Activated T-cell treated with anti-CD3 and anti-CD28 coated beads, Interleukin-2, amount 50 U/mL, for 24 hours (primary cell): ENCODE results near the gene TMEM200A.
A peak's percentile ranks its signal among the peaks of the same experiment; 100 is the strongest.
"Not testable (repeated sequence)": the region's sequence is repeated elsewhere in the genome, so short reads cannot be mapped to it uniquely, and the experiment has no call there.

ENCODE experiments used
- DNase-seq: peaks from one replicate; pipeline ENCODE4 v3.0.0-alpha.2; 2020
- H3K27ac Mint-ChIP-seq: 2 replicates; pipeline ENCODE4 v1.8.0; 2020; ENCODE audit warnings: mild to moderate bottlenecking, mixed read lengths
- H3K27me3 Mint-ChIP-seq: 2 replicates; pipeline ENCODE4 v1.8.0; 2020; ENCODE audit warnings: mixed read lengths
- H3K36me3 Mint-ChIP-seq: 2 replicates; pipeline ENCODE4 v1.8.0; 2020; ENCODE audit warnings: low read depth, mixed read lengths
- H3K4me1 Mint-ChIP-seq: 2 replicates; pipeline ENCODE4 v1.8.0; 2020; ENCODE audit warnings: low read depth, mixed read lengths
- H3K4me3 Mint-ChIP-seq: 2 replicates; pipeline ENCODE4 v1.8.0; 2020; ENCODE audit warnings: mild to moderate bottlenecking, moderate library complexity, mixed read lengths
- H3K9me3 Mint-ChIP-seq: 2 replicates; pipeline ENCODE4 v1.8.0; 2020; ENCODE audit warnings: mixed read lengths

TMEM200A gene

DNA sequence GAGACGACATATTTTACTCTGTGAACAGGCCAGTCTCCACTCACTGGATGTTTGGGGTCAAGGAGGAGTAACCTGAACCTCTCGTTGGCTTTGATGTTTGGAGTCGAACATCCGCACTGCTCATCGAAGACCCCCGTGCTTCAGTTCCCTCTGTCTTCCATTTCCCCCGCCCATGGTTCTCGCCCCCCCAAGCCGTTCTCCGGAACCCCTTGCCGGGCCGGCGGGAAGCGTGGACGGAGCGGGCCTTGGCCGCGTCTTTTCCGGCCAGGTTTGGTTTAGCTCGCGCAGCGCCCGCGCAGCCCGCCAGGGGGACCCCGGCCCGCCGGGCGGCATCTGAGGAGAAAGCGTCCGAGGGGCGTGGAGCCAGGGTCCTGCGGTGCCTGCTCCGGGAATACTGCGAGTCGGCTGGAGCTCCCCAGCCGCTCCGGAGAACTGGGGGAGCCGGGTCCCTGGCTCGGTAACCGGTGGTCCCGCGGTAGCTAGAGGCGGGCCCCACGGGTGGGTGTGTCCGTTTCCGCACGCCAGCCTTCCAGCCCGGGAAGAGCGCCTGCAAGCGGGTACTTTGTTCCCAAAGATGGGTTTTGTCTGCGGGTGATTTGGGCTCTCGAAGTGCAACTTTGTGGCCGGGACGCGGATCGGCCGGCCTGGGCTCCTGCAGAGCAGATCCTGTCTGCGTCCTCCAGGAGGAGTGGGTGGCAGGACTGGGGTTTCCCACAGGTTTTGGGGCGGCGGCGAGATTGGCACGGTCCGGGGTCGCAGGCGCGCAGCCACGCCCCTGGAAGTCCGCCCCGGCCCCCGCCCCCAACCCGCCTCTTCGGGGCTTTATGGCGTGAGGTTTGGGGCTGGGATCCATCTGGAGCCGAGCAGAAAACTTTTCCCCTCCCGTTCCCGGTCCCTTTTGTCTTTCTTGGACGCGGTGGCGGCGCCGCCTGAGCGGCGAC, at the start of gene TMEM200A:
TMEM200A (plus strand) TSS at position 852 of the 941 bp plus-strand sequence. CDS start 74,406 bp downstream, outside the sequence.
- H3K27me3 Mint-ChIP-seq = peaks cover 29% of the 10 kb centered on the region
- peak within 1 kb of the TSS; percentile 77 for H3K4me3 Mint-ChIP-seq
- H3K27ac Mint-ChIP-seq = peak within 1 kb of the TSS; percentile 42
- DNase-seq = peak; percentile 74
- no peaks in the 10 kb centered on the region for H3K36me3 Mint-ChIP-seq
- peaks cover 4% of the 10 kb centered on the region for H3K9me3 Mint-ChIP-seq
- H3K4me1 Mint-ChIP-seq = peaks cover 26% of the 10 kb centered on the region

DNA sequence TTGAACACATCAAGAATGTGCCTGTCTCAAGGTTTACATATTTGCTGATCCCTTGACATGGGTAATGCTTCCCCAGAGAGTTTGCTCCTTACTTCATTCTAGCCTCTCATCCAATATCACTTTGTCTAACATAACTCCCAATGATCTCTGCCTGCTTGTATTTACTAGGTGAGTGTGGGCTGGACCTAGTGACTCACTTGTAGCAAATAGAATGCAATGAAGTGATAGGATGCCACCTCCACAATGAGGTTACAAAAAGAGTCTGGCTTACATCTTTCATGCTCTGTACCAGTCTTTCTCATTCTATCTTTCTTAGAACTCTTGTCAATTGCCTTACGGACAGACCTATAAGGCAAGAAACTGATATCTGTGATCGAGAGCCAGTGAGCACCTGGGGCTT, 44.9 kb upstream of the TMEM200A start:
- Mint-ChIP-seq H3K27me3 (no peaks in the 10 kb centered on the region), H3K4me1 (peaks cover 1% of the 10 kb centered on the region), H3K36me3 (no peaks in the 10 kb centered on the region), H3K9me3 (no peaks in the 10 kb centered on the region), H3K27ac (no peak overlapping the region), H3K4me3 (no peak overlapping the region)
- DNase-seq = no peak

DNA sequence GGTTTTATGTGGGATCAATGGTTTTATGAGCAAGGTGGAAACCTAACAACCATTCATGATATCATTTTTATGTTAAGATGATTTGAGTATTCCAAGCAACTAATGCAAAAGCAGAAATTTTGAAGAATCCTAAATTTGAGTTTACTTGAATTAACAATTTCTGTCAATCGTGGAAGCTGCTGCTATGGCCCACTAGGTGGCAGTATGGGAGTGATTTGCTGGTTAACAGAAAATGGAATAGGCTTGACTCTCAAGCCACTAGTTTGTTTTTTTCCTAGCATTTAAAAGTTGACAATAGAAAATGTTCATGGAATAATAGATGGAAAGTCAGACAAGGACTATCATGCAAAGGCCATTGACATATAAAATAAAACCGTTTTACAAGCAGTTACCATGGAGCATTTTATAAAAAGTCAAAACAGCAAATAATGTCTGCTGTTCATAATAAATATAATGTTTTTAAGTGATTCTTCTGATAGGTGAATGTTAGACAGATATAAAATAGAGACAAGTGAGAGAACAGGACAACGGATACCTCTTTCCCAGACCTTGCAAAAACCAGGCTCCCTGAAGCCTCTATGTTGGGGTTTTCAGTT, 43.0 kb upstream of the TMEM200A start:
- H3K27ac Mint-ChIP-seq = no peak overlapping the region
- H3K36me3 Mint-ChIP-seq = no peaks in the 10 kb centered on the region
- H3K9me3 Mint-ChIP-seq = no peaks in the 10 kb centered on the region
- no peaks in the 10 kb centered on the region for H3K27me3 Mint-ChIP-seq
- H3K4me1 Mint-ChIP-seq = peaks cover 1% of the 10 kb centered on the region
- peak; percentile 42 for DNase-seq
- H3K4me3 Mint-ChIP-seq = no peak overlapping the region

GRCh38 chr6:130324657-130325056, 41.2 kb upstream of the TMEM200A start:
- Mint-ChIP-seq H3K27me3 (no peaks in the 10 kb centered on the region), H3K4me1 (peaks cover 1% of the 10 kb centered on the region), H3K36me3 (no peaks in the 10 kb centered on the region), H3K9me3 (no peaks in the 10 kb centered on the region), H3K4me3 (no peak overlapping the region), H3K27ac (no peak overlapping the region)
- no peak for DNase-seq

DNA sequence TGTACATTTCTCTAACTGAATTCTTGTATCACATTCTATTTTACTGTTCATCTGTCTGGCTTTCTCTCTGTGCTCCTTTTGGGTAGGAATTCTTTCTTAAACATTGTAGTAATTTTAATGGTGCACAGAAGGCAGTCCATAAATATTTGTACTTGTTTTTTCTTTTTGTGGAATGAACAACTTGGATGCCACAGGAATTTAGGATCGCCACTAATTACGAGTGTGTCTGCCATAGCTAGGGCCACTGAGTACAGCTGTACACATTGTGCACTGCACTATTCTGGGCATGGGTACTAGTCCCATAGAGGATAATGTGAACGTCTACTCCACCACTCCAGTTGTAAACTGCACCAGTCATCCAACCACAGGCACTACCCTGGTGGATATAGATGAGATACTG, 39.3 kb upstream of the TMEM200A start:
- Mint-ChIP-seq H3K27ac (no peak overlapping the region), H3K27me3 (no peaks in the 10 kb centered on the region), H3K4me3 (no peak overlapping the region), H3K36me3 (no peaks in the 10 kb centered on the region), H3K4me1 (peaks cover 1% of the 10 kb centered on the region), H3K9me3 (no peaks in the 10 kb centered on the region)
- no peak for DNase-seq

GRCh38 chr6:130337534-130337933, 28.3 kb upstream of the TMEM200A start:
- Mint-ChIP-seq H3K4me1 (no peaks in the 10 kb centered on the region), H3K4me3 (no peak overlapping the region)

DNA sequence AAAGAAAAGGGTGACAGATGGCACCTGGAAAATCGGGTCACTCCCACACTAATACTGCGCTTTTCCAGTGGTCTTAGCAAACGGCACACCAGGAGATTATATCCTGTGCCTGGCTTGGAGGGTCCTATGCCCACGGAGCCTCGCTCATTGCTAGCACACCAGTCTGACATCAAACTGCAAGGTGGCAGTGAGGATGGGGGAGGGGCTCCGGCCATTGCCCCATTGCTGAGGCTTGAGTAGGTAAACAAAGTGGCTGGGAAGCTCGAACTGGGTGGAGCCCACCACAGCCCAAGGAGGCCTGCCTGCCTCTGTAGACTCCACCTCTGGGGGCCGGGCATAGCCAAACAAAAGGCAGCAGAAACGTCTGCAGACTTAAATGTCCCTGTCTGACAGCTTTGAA, 19.5 kb upstream of the TMEM200A start:
- not testable (repeated sequence) for H3K36me3 Mint-ChIP-seq, H3K9me3 Mint-ChIP-seq, H3K4me3 Mint-ChIP-seq, H3K27ac Mint-ChIP-seq, DNase-seq, H3K4me1 Mint-ChIP-seq, H3K27me3 Mint-ChIP-seq

More at GRCh38 chr6:130337534-130337933, 28.3 kb upstream of the TMEM200A start:
- H3K36me3 Mint-ChIP-seq = no peaks in the 10 kb centered on the region
- no peak overlapping the region for H3K27ac Mint-ChIP-seq
- DNase-seq = no peak
- no peaks in the 10 kb centered on the region for H3K27me3 Mint-ChIP-seq
- H3K9me3 Mint-ChIP-seq = peaks cover 2% of the 10 kb centered on the region

GRCh38 chr6:130354322-130354721, 11.5 kb upstream of the TMEM200A start:
- Mint-ChIP-seq H3K4me1 (no peaks in the 10 kb centered on the region), H3K27ac (no peak overlapping the region), H3K36me3 (no peaks in the 10 kb centered on the region), H3K27me3 (no peaks in the 10 kb centered on the region), H3K4me3 (no peak overlapping the region), H3K9me3 (peaks cover 3% of the 10 kb centered on the region)
- DNase-seq = no peak

DNA sequence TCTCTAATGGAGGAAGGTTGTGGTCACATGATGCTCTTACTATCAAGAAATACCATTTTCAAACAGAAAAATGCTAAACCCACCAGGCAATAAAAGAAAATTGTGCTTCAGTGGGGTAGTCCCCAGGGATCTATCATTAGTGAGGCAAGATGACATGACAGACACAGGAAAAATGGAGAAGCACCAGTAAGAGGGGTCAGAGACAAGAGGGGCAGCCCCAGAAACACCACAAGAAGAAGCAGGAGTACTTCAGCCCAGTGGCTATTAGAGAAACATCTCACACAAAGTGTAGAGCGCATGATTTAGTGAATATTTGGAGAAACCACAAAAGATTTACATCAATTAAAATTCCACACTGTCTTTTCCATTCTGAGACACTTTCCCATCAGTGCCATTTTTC, 10.2 kb upstream of the TMEM200A start:
- no peak for DNase-seq
- H3K36me3 Mint-ChIP-seq = no peaks in the 10 kb centered on the region
- H3K27me3 Mint-ChIP-seq = no peaks in the 10 kb centered on the region
- H3K4me3 Mint-ChIP-seq = no peak overlapping the region
- peaks cover 8% of the 10 kb centered on the region for H3K9me3 Mint-ChIP-seq
- no peaks in the 10 kb centered on the region for H3K4me1 Mint-ChIP-seq
- H3K27ac Mint-ChIP-seq = no peak overlapping the region

DNA sequence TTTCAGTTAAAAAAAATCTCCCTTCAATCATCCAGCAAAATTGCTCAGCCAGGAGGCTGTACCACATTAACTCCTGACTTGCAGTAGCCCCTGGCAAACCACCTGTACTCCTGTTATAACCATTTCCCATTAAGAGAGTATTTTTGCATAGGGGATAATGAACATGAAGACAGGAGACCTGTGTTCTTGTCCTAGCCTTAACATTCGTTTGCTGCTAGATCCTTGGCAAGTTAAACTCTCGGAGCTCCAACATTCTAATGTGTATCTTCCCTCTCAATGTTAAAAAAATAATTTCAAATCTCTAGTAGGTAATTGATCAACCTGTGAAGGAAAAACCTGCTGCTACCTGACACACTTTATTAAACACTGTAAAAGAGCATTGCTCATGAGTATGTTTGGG, 8.4 kb upstream of the TMEM200A start:
- peaks cover 4% of the 10 kb centered on the region for H3K27me3 Mint-ChIP-seq
- H3K9me3 Mint-ChIP-seq = peaks cover 10% of the 10 kb centered on the region
- DNase-seq = no peak
- H3K36me3 Mint-ChIP-seq = no peaks in the 10 kb centered on the region
- no peaks in the 10 kb centered on the region for H3K4me1 Mint-ChIP-seq
- no peak overlapping the region for H3K27ac Mint-ChIP-seq
- H3K4me3 Mint-ChIP-seq = no peak overlapping the region

GRCh38 chr6:130359736-130360135, 6.1 kb upstream of the TMEM200A start:
- no peak overlapping the region for H3K27ac Mint-ChIP-seq
- no peak for DNase-seq
- no peaks in the 10 kb centered on the region for H3K36me3 Mint-ChIP-seq
- H3K4me1 Mint-ChIP-seq = peaks cover 7% of the 10 kb centered on the region
- peaks cover 10% of the 10 kb centered on the region for H3K9me3 Mint-ChIP-seq
- H3K27me3 Mint-ChIP-seq = peaks cover 8% of the 10 kb centered on the region
- H3K4me3 Mint-ChIP-seq = no peak overlapping the region

GRCh38 chr6:130362128-130362527, 3.7 kb upstream of the TMEM200A start:
- DNase-seq = no peak
- peaks cover 17% of the 10 kb centered on the region for H3K27me3 Mint-ChIP-seq
- H3K4me1 Mint-ChIP-seq = peaks cover 18% of the 10 kb centered on the region
- no peak overlapping the region for H3K4me3 Mint-ChIP-seq
- H3K36me3 Mint-ChIP-seq = no peaks in the 10 kb centered on the region
- H3K9me3 Mint-ChIP-seq = peaks cover 10% of the 10 kb centered on the region
- H3K27ac Mint-ChIP-seq = no peak overlapping the region

DNA sequence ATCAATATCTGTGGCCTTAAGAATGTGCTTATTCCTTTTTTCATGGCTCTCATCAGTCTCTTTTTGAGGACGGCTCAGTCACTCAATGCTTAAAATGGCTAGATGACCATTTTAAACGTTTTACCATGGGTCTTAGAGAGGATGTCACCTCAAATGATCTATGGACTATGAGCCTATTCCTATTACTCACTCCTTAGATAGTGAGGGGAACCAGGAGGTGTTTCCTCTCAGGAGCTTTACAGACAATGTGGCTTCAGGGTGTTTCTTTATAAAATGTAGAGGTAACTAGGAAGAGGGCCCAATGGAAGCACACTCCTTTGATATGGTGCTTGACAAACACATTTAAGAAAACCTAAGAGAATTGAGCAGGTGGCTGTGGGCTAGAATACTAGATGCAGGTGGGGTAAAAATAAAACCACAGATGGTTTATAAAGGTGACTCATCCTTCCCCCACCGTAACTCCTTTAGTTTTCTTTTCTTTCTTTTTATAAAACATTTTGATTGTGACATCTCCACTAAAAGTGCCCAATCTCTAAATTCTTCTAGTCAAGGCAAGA, 1.5 kb upstream of the TMEM200A start:
- peaks cover 10% of the 10 kb centered on the region for H3K9me3 Mint-ChIP-seq
- H3K36me3 Mint-ChIP-seq = no peaks in the 10 kb centered on the region
- H3K27ac Mint-ChIP-seq = no peak overlapping the region
- H3K4me1 Mint-ChIP-seq = peaks cover 26% of the 10 kb centered on the region
- no peak for DNase-seq
- H3K4me3 Mint-ChIP-seq = peak overlapping the region; percentile 77
- H3K27me3 Mint-ChIP-seq = peaks cover 29% of the 10 kb centered on the region

GRCh38 chr6:130366107-130367005, 539 bp downstream of the TMEM200A start:
- H3K4me1 Mint-ChIP-seq = peaks cover 26% of the 10 kb centered on the region
- peak; percentile 55 for DNase-seq
- H3K36me3 Mint-ChIP-seq = no peaks in the 10 kb centered on the region
- H3K4me3 Mint-ChIP-seq = peak overlapping the region; percentile 77
- peaks cover 29% of the 10 kb centered on the region for H3K27me3 Mint-ChIP-seq
- H3K9me3 Mint-ChIP-seq = no peaks in the 10 kb centered on the region
- peak overlapping the region; percentile 42 for H3K27ac Mint-ChIP-seq
